ELR (cell line): ENCODE results near the gene AKT3.

Experiments used
- DNase-seq: peaks from one replicate; pipeline ENCODE4 v3.0.0-alpha.2; 2015; ENCODE audit warnings: low read depth

The AKT3 gene

GRCh38 chr1:243461700-243462099 is 388.3 kb downstream of the AKT3 start:
- no peak for DNase-seq

GRCh38 chr1:243459059-243459458 is 391.0 kb downstream of the AKT3 start:
- DNase-seq, result no peak

- no peak for DNase-seq
Observed at GRCh38 chr1:243457363-243457982, 392.6 kb downstream of the AKT3 start.

GRCh38 chr1:243455760-243456651 is 394.0 kb downstream of the AKT3 start:
- DNase-seq, result no peak

- no peak for DNase-seq
Observed at GRCh38 chr1:243454328-243454997, 395.6 kb downstream of the AKT3 start.

GRCh38 chr1:243452092-243452491 is 398.0 kb downstream of the AKT3 start:
- DNase-seq, result no peak

- DNase-seq, result no peak
Observed at GRCh38 chr1:243449373-243449772, 400.7 kb downstream of the AKT3 start.

GRCh38 chr1:243447844-243448243 is 402.2 kb downstream of the AKT3 start:
- no peak for DNase-seq

GRCh38 chr1:243447347-243447746 is 402.7 kb downstream of the AKT3 start:
- peak; percentile 35 for DNase-seq

- DNase-seq, result no peak
Observed at GRCh38 chr1:243443557-243443956, 406.5 kb downstream of the AKT3 start.

- no peak for DNase-seq
Observed at GRCh38 chr1:243441601-243442000, 408.4 kb downstream of the AKT3 start.

- DNase-seq, result no peak
Observed at GRCh38 chr1:243440406-243440805, 409.6 kb downstream of the AKT3 start.

GRCh38 chr1:243438815-243439214 is 411.2 kb downstream of the AKT3 start:
- DNase-seq, result no peak
